ENCODE data around the gene KRT7. TPM values are rescaled to one million over a fixed set of nuclear protein-coding genes. Genes with fewer than 3 reads are reported as not detected.

The KRT7 gene
- total and polyA plus RNA-seq, 4 donors = 0.37 to 9.9 (median 7.0) TPM

DNA sequence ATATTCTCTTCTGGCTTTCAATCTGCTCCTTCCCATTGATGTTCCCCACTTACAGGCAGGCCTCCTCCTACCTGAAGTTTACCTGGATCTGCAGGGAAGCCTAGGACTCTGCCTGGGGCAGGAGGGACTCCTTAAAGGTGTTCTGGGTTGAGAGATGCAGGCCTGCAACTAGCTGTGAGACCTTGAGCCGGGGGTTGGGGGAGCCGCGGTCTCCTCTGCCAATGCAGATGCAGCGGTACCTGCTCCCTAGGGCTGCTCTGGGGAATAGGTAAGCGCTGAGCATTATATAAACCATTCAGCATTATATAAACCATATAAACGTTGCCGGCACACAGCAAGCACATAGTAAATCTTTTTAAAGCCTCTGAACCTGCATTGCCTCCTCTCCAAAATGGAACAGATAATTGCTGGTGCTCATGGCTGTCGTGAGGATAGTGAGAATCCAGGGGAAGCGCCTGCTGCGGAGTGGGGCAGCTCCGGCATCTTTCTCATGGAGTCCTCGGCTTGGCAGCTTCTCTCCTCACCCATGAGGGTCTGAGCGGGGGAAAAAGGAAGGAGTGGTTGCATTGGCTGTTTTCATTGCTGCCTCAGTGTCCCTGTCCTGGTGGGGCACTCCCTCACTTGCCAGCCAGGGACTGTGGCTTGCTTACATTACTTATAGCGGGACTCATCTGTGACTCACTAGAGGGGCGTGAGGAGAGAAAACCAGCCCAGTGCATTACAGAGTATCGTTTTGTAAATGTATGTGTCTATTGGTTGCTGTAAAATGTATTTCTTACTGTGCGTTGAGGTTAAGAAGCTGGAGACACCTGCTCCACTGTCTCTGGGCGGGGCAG is 28.7 kb upstream of the KRT7 start:
- Histone ChIP-seq H3K4me1 (ENCODE audit: control insufficient read depth in 4 of 4, insufficient read depth in 4 of 4, low read length in 3 of 4) (no peaks in the 10 kb centered on the region), H3K4me3 (ENCODE audit: low read depth in 1 of 3, low read length in 3 of 3) (no peak overlapping the region)
- TF ChIP-seq SP1 (IDR thresholded peaks at IDR 0.05) (no peak), NR2F2 (IDR thresholded peaks at IDR 0.05) (no peak), FOXA2 (IDR thresholded peaks at IDR 0.05) (no peak), GABPA (IDR thresholded peaks at IDR 0.05 in 1 of 2, conservative IDR thresholded peaks at IDR 0.05 in 1 of 2) (no peak), EGR1 (IDR thresholded peaks at IDR 0.05; ENCODE audit: low read depth in 2 of 2) (no peak), RAD21 (IDR thresholded peaks at IDR 0.05) (no peak), HNF4A (conservative IDR thresholded peaks at IDR 0.05) (no peak), HNF4G (IDR thresholded peaks at IDR 0.05) (no peak), RXRA (IDR thresholded peaks at IDR 0.05) (no peak), FOXA1 (IDR thresholded peaks at IDR 0.05) (no peak), JUND (IDR thresholded peaks at IDR 0.05) (no peak), TAF1 (conservative IDR thresholded peaks at IDR 0.05) (no peak), YY1 (IDR thresholded peaks at IDR 0.05) (no peak)
- TF ChIP-seq, protein P1, sequence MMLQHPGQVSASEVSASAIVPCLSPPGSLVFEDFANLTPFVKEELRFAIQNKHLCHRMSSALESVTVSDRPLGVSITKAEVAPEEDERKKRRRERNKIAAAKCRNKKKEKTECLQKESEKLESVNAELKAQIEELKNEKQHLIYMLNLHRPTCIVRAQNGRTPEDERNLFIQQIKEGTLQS (IDR thresholded peaks at IDR 0.05) = no peak
- TF ChIP-seq, protein P2, sequence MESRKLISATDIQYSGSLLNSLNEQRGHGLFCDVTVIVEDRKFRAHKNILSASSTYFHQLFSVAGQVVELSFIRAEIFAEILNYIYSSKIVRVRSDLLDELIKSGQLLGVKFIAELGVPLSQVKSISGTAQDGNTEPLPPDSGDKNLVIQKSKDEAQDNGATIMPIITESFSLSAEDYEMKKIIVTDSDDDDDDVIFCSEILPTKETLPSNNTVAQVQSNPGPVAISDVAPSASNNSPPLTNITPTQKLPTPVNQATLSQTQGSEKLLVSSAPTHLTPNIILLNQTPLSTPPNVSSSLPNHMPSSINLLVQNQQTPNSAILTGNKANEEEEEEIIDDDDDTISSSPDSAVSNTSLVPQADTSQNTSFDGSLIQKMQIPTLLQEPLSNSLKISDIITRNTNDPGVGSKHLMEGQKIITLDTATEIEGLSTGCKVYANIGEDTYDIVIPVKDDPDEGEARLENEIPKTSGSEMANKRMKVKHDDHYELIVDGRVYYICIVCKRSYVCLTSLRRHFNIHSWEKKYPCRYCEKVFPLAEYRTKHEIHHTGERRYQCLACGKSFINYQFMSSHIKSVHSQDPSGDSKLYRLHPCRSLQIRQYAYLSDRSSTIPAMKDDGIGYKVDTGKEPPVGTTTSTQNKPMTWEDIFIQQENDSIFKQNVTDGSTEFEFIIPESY (IDR thresholded peaks at IDR 0.05) = no peak
- TF ChIP-seq, protein P3, sequence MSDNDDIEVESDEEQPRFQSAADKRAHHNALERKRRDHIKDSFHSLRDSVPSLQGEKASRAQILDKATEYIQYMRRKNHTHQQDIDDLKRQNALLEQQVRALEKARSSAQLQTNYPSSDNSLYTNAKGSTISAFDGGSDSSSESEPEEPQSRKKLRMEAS (IDR thresholded peaks at IDR 0.05) = no peak
- TF ChIP-seq, protein P4, sequence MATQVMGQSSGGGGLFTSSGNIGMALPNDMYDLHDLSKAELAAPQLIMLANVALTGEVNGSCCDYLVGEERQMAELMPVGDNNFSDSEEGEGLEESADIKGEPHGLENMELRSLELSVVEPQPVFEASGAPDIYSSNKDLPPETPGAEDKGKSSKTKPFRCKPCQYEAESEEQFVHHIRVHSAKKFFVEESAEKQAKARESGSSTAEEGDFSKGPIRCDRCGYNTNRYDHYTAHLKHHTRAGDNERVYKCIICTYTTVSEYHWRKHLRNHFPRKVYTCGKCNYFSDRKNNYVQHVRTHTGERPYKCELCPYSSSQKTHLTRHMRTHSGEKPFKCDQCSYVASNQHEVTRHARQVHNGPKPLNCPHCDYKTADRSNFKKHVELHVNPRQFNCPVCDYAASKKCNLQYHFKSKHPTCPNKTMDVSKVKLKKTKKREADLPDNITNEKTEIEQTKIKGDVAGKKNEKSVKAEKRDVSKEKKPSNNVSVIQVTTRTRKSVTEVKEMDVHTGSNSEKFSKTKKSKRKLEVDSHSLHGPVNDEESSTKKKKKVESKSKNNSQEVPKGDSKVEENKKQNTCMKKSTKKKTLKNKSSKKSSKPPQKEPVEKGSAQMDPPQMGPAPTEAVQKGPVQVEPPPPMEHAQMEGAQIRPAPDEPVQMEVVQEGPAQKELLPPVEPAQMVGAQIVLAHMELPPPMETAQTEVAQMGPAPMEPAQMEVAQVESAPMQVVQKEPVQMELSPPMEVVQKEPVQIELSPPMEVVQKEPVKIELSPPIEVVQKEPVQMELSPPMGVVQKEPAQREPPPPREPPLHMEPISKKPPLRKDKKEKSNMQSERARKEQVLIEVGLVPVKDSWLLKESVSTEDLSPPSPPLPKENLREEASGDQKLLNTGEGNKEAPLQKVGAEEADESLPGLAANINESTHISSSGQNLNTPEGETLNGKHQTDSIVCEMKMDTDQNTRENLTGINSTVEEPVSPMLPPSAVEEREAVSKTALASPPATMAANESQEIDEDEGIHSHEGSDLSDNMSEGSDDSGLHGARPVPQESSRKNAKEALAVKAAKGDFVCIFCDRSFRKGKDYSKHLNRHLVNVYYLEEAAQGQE (IDR thresholded peaks at IDR 0.05) = no peak
- TF ChIP-seq, protein P5, sequence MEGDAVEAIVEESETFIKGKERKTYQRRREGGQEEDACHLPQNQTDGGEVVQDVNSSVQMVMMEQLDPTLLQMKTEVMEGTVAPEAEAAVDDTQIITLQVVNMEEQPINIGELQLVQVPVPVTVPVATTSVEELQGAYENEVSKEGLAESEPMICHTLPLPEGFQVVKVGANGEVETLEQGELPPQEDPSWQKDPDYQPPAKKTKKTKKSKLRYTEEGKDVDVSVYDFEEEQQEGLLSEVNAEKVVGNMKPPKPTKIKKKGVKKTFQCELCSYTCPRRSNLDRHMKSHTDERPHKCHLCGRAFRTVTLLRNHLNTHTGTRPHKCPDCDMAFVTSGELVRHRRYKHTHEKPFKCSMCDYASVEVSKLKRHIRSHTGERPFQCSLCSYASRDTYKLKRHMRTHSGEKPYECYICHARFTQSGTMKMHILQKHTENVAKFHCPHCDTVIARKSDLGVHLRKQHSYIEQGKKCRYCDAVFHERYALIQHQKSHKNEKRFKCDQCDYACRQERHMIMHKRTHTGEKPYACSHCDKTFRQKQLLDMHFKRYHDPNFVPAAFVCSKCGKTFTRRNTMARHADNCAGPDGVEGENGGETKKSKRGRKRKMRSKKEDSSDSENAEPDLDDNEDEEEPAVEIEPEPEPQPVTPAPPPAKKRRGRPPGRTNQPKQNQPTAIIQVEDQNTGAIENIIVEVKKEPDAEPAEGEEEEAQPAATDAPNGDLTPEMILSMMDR (IDR thresholded peaks at IDR 0.05; ENCODE audit: low read depth, low read length, missing input control) = no peak

More for the DNA sequence above, 28.7 kb upstream of the KRT7 start:
- DNase-seq (ENCODE audit: low spot score) = no peak
- H3K9me3 ChIP-seq (ENCODE audit: control insufficient read depth in 4 of 4, low read length in 3 of 4) = no peaks in the 10 kb centered on the region
- 86% methylated on average over 18 of the region's 18 CpGs for WGBS
- no peak overlapping the region for H3K9ac ChIP-seq (ENCODE audit: low read depth in 1 of 2, low read length in 2 of 2)
- peaks cover 0 to 3% (median 0%) of the 10 kb centered on the region in 4 donors for H3K27me3 ChIP-seq (ENCODE audit: control insufficient read depth in 4 of 4, insufficient read depth in 4 of 4, low read length in 3 of 4)
- no peaks in the 10 kb centered on the region for H3K36me3 ChIP-seq (ENCODE audit: control insufficient read depth in 4 of 4, insufficient read depth in 3 of 4, low read depth in 1 of 4, low read length in 3 of 4)
- no peak overlapping the region for H3K27ac ChIP-seq (ENCODE audit: low read depth in 1 of 2, low read length in 2 of 2)

Data from liver (tissue), 9 donors.